Brain microvascular endothelial cell (primary cell): ENCODE measurements around the gene CBL.

Experiments
- DNase-seq: peaks from one replicate; pipeline ENCODE4 v3.0.0-alpha.2; 2020
- H3K27ac ChIP-seq: fragments of 250-450 bp; sonication (Bioruptor Pico); 2 replicates; pipeline ENCODE4 v1.5.1; 2020; ENCODE audit warnings: mild to moderate bottlenecking, moderate library complexity
- H3K27me3 ChIP-seq: fragments of 250-450 bp; sonication (Bioruptor Pico); replicated peaks from 2 replicates; pipeline ENCODE4 v1.5.1; 2020; ENCODE audit warnings: mild to moderate bottlenecking
- H3K36me3 ChIP-seq: fragments of 250-450 bp; sonication (Bioruptor Pico); replicated peaks from 2 replicates; pipeline ENCODE4 v1.5.1; 2020; ENCODE audit warnings: mild to moderate bottlenecking
- H3K4me3 ChIP-seq: 2 replicates; pipeline ENCODE4 v1.5.1; 2011; ENCODE audit warnings: low read depth, mild to moderate bottlenecking, control low read depth, low read length, moderate library complexity
- in situ Hi-C: cut with HindIII; loops from 2 replicates; pipeline ENCODE4 v1.10.0; 2017; ENCODE audit warnings: low sequenced_read_pairs, low pct_ligation_motif_present
- TF ChIP-seq, protein P1 (sequence below): IDR thresholded peaks from 2 replicates; pipeline ENCODE4 v1.5.1; 2011; ENCODE audit warnings: low read depth, mild to moderate bottlenecking, moderate library complexity, low read length, control low read depth, inconsistent platforms; ENCODE audit errors: missing control alignments

CBL gene

DNA sequence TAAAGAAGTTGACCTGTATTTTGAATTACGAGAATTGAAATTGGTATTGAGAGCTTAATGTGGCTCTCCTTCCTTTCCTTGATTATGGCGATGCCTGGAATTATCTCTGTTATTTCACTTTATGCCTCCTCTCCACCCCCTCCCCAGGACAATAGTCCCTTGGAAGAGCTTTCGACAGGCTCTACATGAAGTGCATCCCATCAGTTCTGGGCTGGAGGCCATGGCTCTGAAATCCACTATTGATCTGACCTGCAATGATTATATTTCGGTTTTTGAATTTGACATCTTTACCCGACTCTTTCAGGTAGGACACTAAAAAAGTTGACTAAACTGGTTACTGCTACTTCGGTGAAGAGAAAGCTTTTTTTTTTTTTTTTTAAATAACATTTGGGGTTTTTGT lies 67.6 kb downstream of the CBL start:
- no peak for DNase-seq
- H3K4me3 ChIP-seq: no peak overlapping the region
- no peak overlapping the region for H3K27ac ChIP-seq
- no peaks in the 10 kb centered on the region for H3K27me3 ChIP-seq
- in situ Hi-C loops: no loop called here
- TF ChIP-seq, protein P1, sequence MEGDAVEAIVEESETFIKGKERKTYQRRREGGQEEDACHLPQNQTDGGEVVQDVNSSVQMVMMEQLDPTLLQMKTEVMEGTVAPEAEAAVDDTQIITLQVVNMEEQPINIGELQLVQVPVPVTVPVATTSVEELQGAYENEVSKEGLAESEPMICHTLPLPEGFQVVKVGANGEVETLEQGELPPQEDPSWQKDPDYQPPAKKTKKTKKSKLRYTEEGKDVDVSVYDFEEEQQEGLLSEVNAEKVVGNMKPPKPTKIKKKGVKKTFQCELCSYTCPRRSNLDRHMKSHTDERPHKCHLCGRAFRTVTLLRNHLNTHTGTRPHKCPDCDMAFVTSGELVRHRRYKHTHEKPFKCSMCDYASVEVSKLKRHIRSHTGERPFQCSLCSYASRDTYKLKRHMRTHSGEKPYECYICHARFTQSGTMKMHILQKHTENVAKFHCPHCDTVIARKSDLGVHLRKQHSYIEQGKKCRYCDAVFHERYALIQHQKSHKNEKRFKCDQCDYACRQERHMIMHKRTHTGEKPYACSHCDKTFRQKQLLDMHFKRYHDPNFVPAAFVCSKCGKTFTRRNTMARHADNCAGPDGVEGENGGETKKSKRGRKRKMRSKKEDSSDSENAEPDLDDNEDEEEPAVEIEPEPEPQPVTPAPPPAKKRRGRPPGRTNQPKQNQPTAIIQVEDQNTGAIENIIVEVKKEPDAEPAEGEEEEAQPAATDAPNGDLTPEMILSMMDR: no peak
- H3K36me3 ChIP-seq: peaks cover 18% of the 10 kb centered on the region

DNA sequence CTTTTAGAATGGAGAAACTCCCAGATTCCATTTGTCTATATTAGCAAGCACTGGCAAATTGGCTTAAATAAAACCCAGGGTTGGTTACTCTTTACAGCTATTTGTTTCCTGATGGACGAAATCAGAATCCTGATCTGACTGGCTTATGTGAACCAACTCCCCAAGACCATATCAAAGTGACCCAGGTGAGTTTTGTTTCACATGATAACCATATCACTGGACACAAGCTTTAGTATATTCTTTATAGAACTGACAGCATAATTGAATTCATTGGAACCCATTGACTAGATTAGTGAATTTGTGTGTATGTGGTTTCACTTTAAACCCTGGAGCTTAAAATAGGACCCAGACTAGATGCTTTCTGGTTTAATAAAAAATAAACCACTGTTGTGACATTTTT lies 71.5 kb downstream of the CBL start:
- TF ChIP-seq, protein P1: no peak
- H3K36me3 ChIP-seq: peaks cover 20% of the 10 kb centered on the region
- H3K27me3 ChIP-seq: no peaks in the 10 kb centered on the region
- no peak overlapping the region for H3K27ac ChIP-seq
- DNase-seq: no peak
- in situ Hi-C loops: no loop called here
- no peak overlapping the region for H3K4me3 ChIP-seq

DNA sequence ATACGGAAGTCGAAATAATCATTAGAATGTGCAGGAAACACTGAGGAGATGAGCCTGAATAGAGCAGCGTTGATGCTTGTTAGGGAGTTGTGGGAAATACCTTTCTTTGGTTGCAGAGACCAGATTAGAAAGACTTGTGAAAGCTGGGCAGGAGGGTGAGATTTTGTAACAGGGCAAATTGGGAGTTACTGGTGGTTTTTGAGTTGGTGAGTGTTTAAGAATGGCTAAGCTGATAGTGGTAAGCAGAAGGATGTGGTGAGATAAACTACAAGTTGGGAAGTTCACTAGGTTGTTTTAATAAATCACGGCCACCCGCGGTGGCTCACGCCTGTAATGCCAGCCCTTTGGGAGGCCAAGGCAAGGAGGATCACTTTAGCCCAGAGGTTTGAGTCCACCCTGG lies 76.4 kb downstream of the CBL start:
- Histone ChIP-seq H3K36me3 (peaks cover 26% of the 10 kb centered on the region), H3K4me3 (no peak overlapping the region), H3K27me3 (no peaks in the 10 kb centered on the region), H3K27ac (no peak overlapping the region)
- TF ChIP-seq, protein P1: no peak
- in situ Hi-C loops: no loop called here
- no peak for DNase-seq

DNA sequence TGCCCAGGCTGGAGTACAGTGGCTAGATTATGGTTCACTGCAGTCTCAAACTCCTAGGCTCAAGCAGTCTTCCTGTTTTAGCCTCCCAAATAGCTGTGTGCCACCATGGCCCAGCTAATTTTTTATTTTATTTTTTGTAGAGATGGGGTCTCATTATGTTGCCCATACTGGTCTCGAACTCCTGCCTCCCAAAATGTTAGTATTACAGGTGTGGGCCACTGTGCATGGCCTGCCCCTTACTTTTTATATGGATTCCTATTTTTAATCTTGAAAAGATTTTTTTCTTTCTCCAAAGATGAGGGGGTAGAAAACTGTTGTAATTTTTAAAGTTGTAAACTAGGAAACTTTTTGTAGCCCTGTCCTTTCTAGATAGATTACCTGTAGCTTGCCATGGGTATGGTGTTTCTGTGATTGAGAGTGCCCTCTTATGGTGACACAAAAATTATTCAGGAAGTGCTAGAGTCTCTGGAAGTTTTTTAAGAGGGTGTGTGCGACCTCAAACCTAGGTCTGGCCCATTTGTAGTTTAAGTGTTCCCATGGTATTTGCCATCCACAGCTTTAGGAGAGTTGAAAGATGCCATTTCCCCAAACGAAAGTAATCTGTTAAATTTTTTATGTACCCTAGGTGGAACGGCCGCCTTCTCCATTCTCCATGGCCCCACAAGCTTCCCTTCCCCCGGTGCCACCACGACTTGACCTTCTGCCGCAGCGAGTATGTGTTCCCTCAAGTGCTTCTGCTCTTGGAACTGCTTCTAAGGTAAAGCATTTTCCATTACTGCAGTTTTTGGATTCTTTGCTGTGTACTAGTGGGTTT lies 78.4 kb downstream of the CBL start:
- H3K36me3 ChIP-seq: peaks cover 23% of the 10 kb centered on the region
- H3K27ac ChIP-seq: no peak overlapping the region
- TF ChIP-seq, protein P1: peak; percentile 47
- H3K27me3 ChIP-seq: no peaks in the 10 kb centered on the region
- H3K4me3 ChIP-seq: no peak overlapping the region
- DNase-seq: no peak
- in situ Hi-C loops: no loop called here

DNA sequence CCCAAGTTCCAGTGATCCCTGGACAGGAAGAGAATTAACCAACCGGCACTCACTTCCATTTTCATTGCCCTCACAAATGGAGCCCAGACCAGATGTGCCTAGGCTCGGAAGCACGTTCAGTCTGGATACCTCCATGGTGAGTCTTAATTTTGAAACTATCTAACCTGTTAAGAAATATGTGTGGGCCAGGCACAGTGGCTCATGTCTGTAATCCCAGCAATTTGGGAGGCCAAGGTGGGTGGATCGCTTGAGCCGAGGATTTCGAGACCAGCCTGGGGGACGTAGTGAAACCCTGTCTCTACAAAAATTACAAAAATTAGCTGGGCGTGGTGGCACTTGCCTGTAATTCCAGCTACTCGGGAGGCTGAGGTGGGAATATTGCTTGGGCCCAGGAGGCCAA lies 79.3 kb downstream of the CBL start:
- peaks cover 23% of the 10 kb centered on the region for H3K36me3 ChIP-seq
- in situ Hi-C loops: no loop called here

More for the DNA sequence above, 79.3 kb downstream of the CBL start:
- Histone ChIP-seq H3K27ac (no peak overlapping the region), H3K27me3 (no peaks in the 10 kb centered on the region), H3K4me3 (no peak overlapping the region)
- DNase-seq: no peak
- TF ChIP-seq, protein P1: no peak
